ENCODE data around the gene TIFAB. TPM values are rescaled to one million over a fixed set of nuclear protein-coding genes. Genes with fewer than 3 reads are reported as not detected.

TIFAB gene
- total RNA-seq, 4 donors from 2014 or later = under 0.01 TPM; not detected in 3

GRCh38 chr5:135435467-135436330 is 16.5 kb downstream of the TIFAB start:
- TF ChIP-seq CTCF (IDR thresholded peaks at IDR 0.05; ENCODE audit: low read depth) = no peak

GRCh38 chr5:135434591-135435466 is 17.3 kb downstream of the TIFAB start:
- TF ChIP-seq CTCF (IDR thresholded peaks at IDR 0.05; ENCODE audit: low read depth) = no peak

- no peak for TF ChIP-seq CTCF (IDR thresholded peaks at IDR 0.05; ENCODE audit: low read depth)
Measured at GRCh38 chr5:135433681-135434426, 18.3 kb downstream of the TIFAB start.

GRCh38 chr5:135432113-135432512 is 20.0 kb downstream of the TIFAB start:
- TF ChIP-seq CTCF (IDR thresholded peaks at IDR 0.05; ENCODE audit: low read depth) = no peak

GRCh38 chr5:135430135-135430437 is 22.1 kb downstream of the TIFAB start:
- no peak for TF ChIP-seq CTCF (IDR thresholded peaks at IDR 0.05; ENCODE audit: low read depth)

GRCh38 chr5:135429301-135430134 is 22.6 kb downstream of the TIFAB start:
- no peak for TF ChIP-seq CTCF (IDR thresholded peaks at IDR 0.05; ENCODE audit: low read depth)

Data from subcutaneous adipose tissue (tissue), 4 donors.